H9 (cell line): ENCODE measurements around the gene HOXD11. TPM values are rescaled to one million over a fixed set of nuclear protein-coding genes. Genes with fewer than 3 reads are reported as not detected.
A peak's percentile ranks its signal among the peaks of the same experiment; 100 is the strongest.

ENCODE experiments used
- DNase-seq: peaks from one replicate; pipeline ENCODE4 v3.0.0-alpha.2; 2017
- H2AFZ ChIP-seq: one replicate; pipeline ENCODE4 v1.6.1; 2013; ENCODE audit warnings: mild to moderate bottlenecking, low read length, control low read depth, moderate library complexity
- H2AK5ac ChIP-seq: 2 replicates; pipeline ENCODE4 v1.6.1; 2013; ENCODE audit warnings: low read length, control low read depth, mixed read lengths; ENCODE audit not compliant: insufficient read length
- H2BK120ac ChIP-seq: one replicate; pipeline ENCODE4 v1.6.1; 2013; ENCODE audit warnings: low read depth, mild to moderate bottlenecking, low read length, control low read depth, inconsistent platforms; ENCODE audit not compliant: poor library complexity, severe bottlenecking
- H2BK12ac ChIP-seq: 2 replicates; pipeline ENCODE4 v1.6.1; 2013; ENCODE audit warnings: low read length, control low read depth, mixed read lengths, low read depth; ENCODE audit not compliant: insufficient read length
- H2BK15ac ChIP-seq: 2 replicates; pipeline ENCODE4 v1.6.1; 2013; ENCODE audit warnings: low read depth, low read length, control low read depth
- H2BK20ac ChIP-seq: one replicate; pipeline ENCODE4 v1.6.1; 2013; ENCODE audit warnings: low read depth, mild to moderate bottlenecking, low read length, control low read depth, inconsistent platforms; ENCODE audit not compliant: poor library complexity, severe bottlenecking
- H2BK5ac ChIP-seq: 2 replicates; pipeline ENCODE4 v1.6.1; 2013; ENCODE audit warnings: low read length, control low read depth, mixed read lengths; ENCODE audit not compliant: insufficient read length
- H3K14ac ChIP-seq: 2 replicates; pipeline ENCODE4 v1.6.1; 2013; ENCODE audit warnings: low read length, control low read depth; ENCODE audit not compliant: insufficient read depth
- H3K18ac ChIP-seq: 2 replicates; pipeline ENCODE4 v1.6.1; 2013; ENCODE audit warnings: low read depth, mild to moderate bottlenecking, mixed read lengths, low read length, control low read depth; ENCODE audit not compliant: insufficient read length
- H3K23ac ChIP-seq: 2 replicates; pipeline ENCODE4 v1.6.1; 2013; ENCODE audit warnings: low read length, control low read depth, mixed read lengths, low read depth; ENCODE audit not compliant: insufficient read length
- H3K23me2 ChIP-seq: 2 replicates; pipeline ENCODE4 v1.6.1; 2013; ENCODE audit warnings: low read depth, mild to moderate bottlenecking, mixed read lengths, low read length, control low read depth; ENCODE audit not compliant: insufficient read length, poor library complexity, severe bottlenecking
- H3K27ac ChIP-seq: 2 replicates; pipeline ENCODE4 v1.5.1; 2013; ENCODE audit warnings: low read length, control low read depth, mixed read lengths, low read depth; ENCODE audit not compliant: insufficient read length
- H3K27me3 ChIP-seq: 2 replicates; pipeline ENCODE4 v1.6.1; 2013; ENCODE audit warnings: low read length, control low read depth, inconsistent platforms; ENCODE audit not compliant: insufficient read depth
- H3K4ac ChIP-seq: 2 replicates; pipeline ENCODE4 v1.6.1; 2013; ENCODE audit warnings: low read depth, mild to moderate bottlenecking, control low read depth, inconsistent platforms, low read length, moderate library complexity
- H3K4me1 ChIP-seq: 2 replicates; pipeline ENCODE4 v1.6.1; 2013; ENCODE audit warnings: low read length, control low read depth, inconsistent platforms; ENCODE audit not compliant: insufficient read depth
- H3K4me2 ChIP-seq: 2 replicates; pipeline ENCODE4 v1.6.1; 2013; ENCODE audit warnings: low read length, control low read depth, mixed read lengths; ENCODE audit not compliant: insufficient read length, insufficient read depth
- H3K56ac ChIP-seq: 2 replicates; pipeline ENCODE4 v1.6.1; 2013; ENCODE audit warnings: low read depth, mild to moderate bottlenecking, mixed read lengths, low read length, control low read depth; ENCODE audit not compliant: insufficient read length
- H3K79me1 ChIP-seq: 2 replicates; pipeline ENCODE4 v1.6.1; 2013; ENCODE audit warnings: low read depth, mild to moderate bottlenecking, moderate library complexity, low read length, control low read depth, inconsistent platforms; ENCODE audit not compliant: insufficient read depth, poor library complexity, severe bottlenecking
- H3K79me2 ChIP-seq: 2 replicates; pipeline ENCODE4 v1.6.1; 2013; ENCODE audit warnings: low read length, control low read depth, inconsistent platforms; ENCODE audit not compliant: insufficient read depth
- H3K9ac ChIP-seq: 2 replicates; pipeline ENCODE4 v1.6.1; 2013; ENCODE audit warnings: low read length, control low read depth, mixed read lengths; ENCODE audit not compliant: insufficient read length; ENCODE audit errors: extremely low read depth
- H3K9me3 ChIP-seq: one replicate; pipeline ENCODE4 v1.6.1; 2013; ENCODE audit warnings: low read depth, low read length, inconsistent platforms; ENCODE audit not compliant: control insufficient read depth
- H3T11ph ChIP-seq: one replicate; pipeline ENCODE4 v1.6.1; 2013; ENCODE audit warnings: mild to moderate bottlenecking, low read length, control low read depth, inconsistent platforms
- H4K20me1 ChIP-seq: one replicate; pipeline ENCODE4 v1.6.1; 2013; ENCODE audit not compliant: control insufficient read depth, insufficient read length, insufficient read depth
- H4K5ac ChIP-seq: 2 replicates; pipeline ENCODE4 v1.6.1; 2013; ENCODE audit warnings: low read depth, mild to moderate bottlenecking, mixed read lengths, low read length, control low read depth; ENCODE audit not compliant: insufficient read length
- H4K8ac ChIP-seq: replicated peaks from 2 replicates; pipeline ENCODE4 v1.6.1; 2013; ENCODE audit warnings: low read length, control low read depth, mixed read lengths, low read depth; ENCODE audit not compliant: insufficient read length
- H4K91ac ChIP-seq: 2 replicates; pipeline ENCODE4 v1.6.1; 2013; ENCODE audit warnings: low read depth, mild to moderate bottlenecking, moderate library complexity, mixed read lengths, low read length, control low read depth; ENCODE audit not compliant: insufficient read length
- H3K27ac Mint-ChIP-seq, 3 experiments: 2 replicates in 2 of 3; 3 replicates in 1 of 3; pipeline ENCODE4 v1.8.0; 2020 to 2021; ENCODE audit warnings: mixed read lengths in 3 of 3, mild to moderate bottlenecking in 1 of 3, moderate library complexity in 1 of 3
- H3K27me3 Mint-ChIP-seq: 2 replicates; pipeline ENCODE4 v1.8.0; 2021; ENCODE audit warnings: low read depth, mild to moderate bottlenecking, moderate library complexity, mixed read lengths
- H3K36me3 Mint-ChIP-seq, 3 experiments: 2 replicates in 2 of 3; 3 replicates in 1 of 3; pipeline ENCODE4 v1.8.0; 2020 to 2021; ENCODE audit warnings: low read depth in 3 of 3, mixed read lengths in 3 of 3; ENCODE audit not compliant: insufficient read depth in 1 of 3
- H3K4me1 Mint-ChIP-seq, 2 experiments: 2 replicates each; pipeline ENCODE4 v1.8.0; 2020; ENCODE audit warnings: mixed read lengths in 2 of 2
- H3K4me3 Mint-ChIP-seq, 2 experiments: 2 replicates in 1 of 2; 3 replicates in 1 of 2; pipeline ENCODE4 v1.8.0; 2020 to 2021; ENCODE audit warnings: mild to moderate bottlenecking in 2 of 2, mixed read lengths in 2 of 2, moderate library complexity in 1 of 2
- H3K9me3 Mint-ChIP-seq, 2 experiments: 2 replicates in 1 of 2; 3 replicates in 1 of 2; pipeline ENCODE4 v1.8.0; 2020; ENCODE audit warnings: mild to moderate bottlenecking in 2 of 2, mixed read lengths in 2 of 2, moderate library complexity in 1 of 2
- WGBS: extraction: QIAGEN DNeasy Blood & Tissue Kit; methylation state at CpG from one replicate; pipeline ENCODE4 v1.1.7; 2013; ENCODE audit warnings: missing lambda C conversion rate, low lambda C conversion rate, mixed read lengths; ENCODE audit not compliant: insufficient read length; ENCODE audit errors: extremely low coverage; 5-methylcytosine and 5-hydroxymethylcytosine counted together
- total RNA-seq: library from RNA; stranded (reverse); gene quantifications from 2 replicates; pipeline ENCODE4 v1.2.1, GENCODE V29; 2021
- TF ChIP-seq, protein P1 (sequence below): fragments of 200-600 bp; sonication (generic); conservative IDR thresholded peaks from 3 replicates; pipeline ENCODE4 v1.8.0; 2021; ENCODE audit warnings: antibody characterized with exemption, mild to moderate bottlenecking

The HOXD11 gene
- total RNA-seq, 1 experiment from 2014 or later: not detected

DNA sequence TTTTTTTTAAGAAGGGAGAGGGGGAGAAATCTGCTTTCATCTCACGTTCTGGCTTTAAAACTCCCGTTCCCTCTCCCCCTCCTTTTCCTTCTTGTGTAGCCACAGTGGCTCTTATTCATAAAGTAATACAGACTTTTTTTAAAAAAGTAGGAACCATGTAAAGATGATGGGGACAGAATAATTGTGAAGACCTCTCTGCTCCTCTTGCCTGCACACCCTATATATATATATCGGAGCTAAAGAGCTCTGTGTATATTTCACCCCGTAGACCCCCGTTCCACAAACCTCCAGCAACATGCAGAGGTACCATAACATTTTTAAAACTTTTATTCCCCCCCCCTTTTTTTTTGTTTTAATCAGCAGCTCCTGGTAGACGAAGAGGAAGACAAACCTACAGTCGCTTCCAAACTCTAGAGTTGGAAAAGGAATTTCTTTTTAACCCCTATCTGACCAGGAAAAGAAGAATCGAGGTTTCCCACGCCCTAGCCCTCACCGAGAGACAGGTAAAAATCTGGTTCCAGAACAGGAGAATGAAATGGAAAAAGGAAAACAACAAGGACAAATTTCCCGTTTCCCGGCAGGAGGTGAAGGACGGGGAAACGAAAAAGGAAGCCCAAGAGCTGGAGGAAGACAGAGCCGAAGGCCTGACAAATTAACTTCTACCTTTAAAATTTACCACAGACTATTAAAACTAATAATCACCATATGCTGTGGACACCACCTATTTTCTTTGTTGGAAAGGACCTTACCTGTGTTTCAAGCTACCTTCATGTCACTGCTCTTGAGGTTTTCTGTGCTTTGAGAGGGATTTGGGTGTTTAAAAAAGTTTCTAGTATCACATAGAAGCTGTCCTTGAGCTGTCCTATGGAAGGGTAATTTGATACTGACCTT, 24.1 kb downstream of the HOXD11 start:
- H3K79me1 ChIP-seq: no peaks in the 10 kb centered on the region
- WGBS: no CpG with 5 or more reads among the region's 15 CpGs
- no peak overlapping the region for H2AK5ac ChIP-seq
- no peaks in the 10 kb centered on the region; the same call in 1 of the 2 replicates for H3K4me1 ChIP-seq
- H3T11ph ChIP-seq: no peak overlapping the region
- H3K4me1 Mint-ChIP-seq: peaks cover 15 to 20% of the 10 kb centered on the region in 2 experiments
- H3K9me3 Mint-ChIP-seq: peaks cover 4 to 13% of the 10 kb centered on the region in 2 experiments; a peak in 4 of 5 replicates
- peaks cover 98% of the 10 kb centered on the region for H3K27me3 Mint-ChIP-seq
- H3K27me3 ChIP-seq: peaks cover 89% of the 10 kb centered on the region
- no peak overlapping the region for H2BK120ac ChIP-seq
- H4K20me1 ChIP-seq: no peaks in the 10 kb centered on the region
- H3K4me2 ChIP-seq: no peak overlapping the region
- no peak overlapping the region for H2BK20ac ChIP-seq
- no peak overlapping the region for H3K18ac ChIP-seq
- no peak overlapping the region for H3K23ac ChIP-seq
- H3K79me2 ChIP-seq: no peaks in the 10 kb centered on the region
- TF ChIP-seq, protein P1, sequence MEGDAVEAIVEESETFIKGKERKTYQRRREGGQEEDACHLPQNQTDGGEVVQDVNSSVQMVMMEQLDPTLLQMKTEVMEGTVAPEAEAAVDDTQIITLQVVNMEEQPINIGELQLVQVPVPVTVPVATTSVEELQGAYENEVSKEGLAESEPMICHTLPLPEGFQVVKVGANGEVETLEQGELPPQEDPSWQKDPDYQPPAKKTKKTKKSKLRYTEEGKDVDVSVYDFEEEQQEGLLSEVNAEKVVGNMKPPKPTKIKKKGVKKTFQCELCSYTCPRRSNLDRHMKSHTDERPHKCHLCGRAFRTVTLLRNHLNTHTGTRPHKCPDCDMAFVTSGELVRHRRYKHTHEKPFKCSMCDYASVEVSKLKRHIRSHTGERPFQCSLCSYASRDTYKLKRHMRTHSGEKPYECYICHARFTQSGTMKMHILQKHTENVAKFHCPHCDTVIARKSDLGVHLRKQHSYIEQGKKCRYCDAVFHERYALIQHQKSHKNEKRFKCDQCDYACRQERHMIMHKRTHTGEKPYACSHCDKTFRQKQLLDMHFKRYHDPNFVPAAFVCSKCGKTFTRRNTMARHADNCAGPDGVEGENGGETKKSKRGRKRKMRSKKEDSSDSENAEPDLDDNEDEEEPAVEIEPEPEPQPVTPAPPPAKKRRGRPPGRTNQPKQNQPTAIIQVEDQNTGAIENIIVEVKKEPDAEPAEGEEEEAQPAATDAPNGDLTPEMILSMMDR: no peak
- no peak overlapping the region for H3K14ac ChIP-seq
- H4K8ac ChIP-seq: no peak overlapping the region
- no peak overlapping the region for H2BK15ac ChIP-seq
- H3K4me3 Mint-ChIP-seq: peak overlapping the region in 1 of 2 experiments; percentile 70; a peak in 4 of 5 replicates
- no peak overlapping the region for H2AFZ ChIP-seq
- no peak overlapping the region for H2BK5ac ChIP-seq
- no peak overlapping the region for H3K27ac ChIP-seq
- no peak overlapping the region for H4K5ac ChIP-seq
- no peak overlapping the region for H3K4ac ChIP-seq
- H3K27ac Mint-ChIP-seq: peak overlapping the region in 1 of 3 experiments; percentile 76; a peak in 2 of 7 replicates
- no peak overlapping the region for H3K9ac ChIP-seq
- no peak for DNase-seq
- H3K36me3 Mint-ChIP-seq: no peaks in the 10 kb centered on the region; a peak in 1 of 7 replicates
- H3K56ac ChIP-seq: no peak overlapping the region
- H3K23me2 ChIP-seq: peaks cover 2% of the 10 kb centered on the region
- no peak overlapping the region for H4K91ac ChIP-seq
- H2BK12ac ChIP-seq: no peak overlapping the region
- no peaks in the 10 kb centered on the region for H3K9me3 ChIP-seq
